Lower lobe of right lung (tissue), 2 donors: ENCODE results near the gene TUBGCP3. TPM values are rescaled to one million over a fixed set of nuclear protein-coding genes. Genes with fewer than 3 reads are reported as not detected.

Experiments used
- ATAC-seq, 2 donors: fragments of 200-7000 bp; cut with Tn5 transposase; one replicate each; pipeline ENCODE4 v1.9.1; 2020 to 2022; ENCODE audit warnings: mild to moderate bottlenecking in 2 of 2, moderate library complexity in 2 of 2
- DNase-seq: peaks from one replicate; pipeline ENCODE4 v3.0.0-alpha.2; 2020
- H3K27ac ChIP-seq: fragments of 200-600 bp; one replicate; pipeline ENCODE4 v1.8.0; 2022
- H3K27me3 ChIP-seq: fragments of 200-600 bp; one replicate; pipeline ENCODE4 v1.8.0; 2022; ENCODE audit warnings: low read depth
- H3K36me3 ChIP-seq: fragments of 200-600 bp; one replicate; pipeline ENCODE4 v1.8.0; 2022; ENCODE audit warnings: mild to moderate bottlenecking
- H3K4me1 ChIP-seq: fragments of 200-600 bp; one replicate; pipeline ENCODE4 v1.8.0; 2022
- H3K4me3 ChIP-seq: fragments of 200-600 bp; one replicate; pipeline ENCODE4 v1.8.0; 2022; ENCODE audit warnings: mild to moderate bottlenecking
- H3K9me3 ChIP-seq: fragments of 200-600 bp; one replicate; pipeline ENCODE4 v1.8.0; 2022
- intact Hi-C: fragments of 100-400 bp; cut with DNase I; formaldehyde crosslinking; loops from one replicate; pipeline ENCODE4 v1.11.0; 2022
- total RNA-seq: library from RNA; stranded (reverse); fragmentation: NEBNext Ultra II Directional; extraction: Animal tissue kit (Norgen Biotek cat#: 25700); gene quantifications from one replicate; pipeline ENCODE4 v1.2.1, GENCODE V29; 2021
- TF ChIP-seq, protein P1 (sequence below): fragments of 200-600 bp; IDR thresholded peaks from one replicate; pipeline ENCODE4 v1.8.0; 2022; ENCODE audit warnings: antibody characterized with exemption, mild to moderate bottlenecking
- donor health status: DM: no; HTN: yes; CAD: no; lungs with severe emphysema.

The TUBGCP3 gene
- total RNA-seq, 1 donor from 2014 or later = 34.5 TPM

DNA sequence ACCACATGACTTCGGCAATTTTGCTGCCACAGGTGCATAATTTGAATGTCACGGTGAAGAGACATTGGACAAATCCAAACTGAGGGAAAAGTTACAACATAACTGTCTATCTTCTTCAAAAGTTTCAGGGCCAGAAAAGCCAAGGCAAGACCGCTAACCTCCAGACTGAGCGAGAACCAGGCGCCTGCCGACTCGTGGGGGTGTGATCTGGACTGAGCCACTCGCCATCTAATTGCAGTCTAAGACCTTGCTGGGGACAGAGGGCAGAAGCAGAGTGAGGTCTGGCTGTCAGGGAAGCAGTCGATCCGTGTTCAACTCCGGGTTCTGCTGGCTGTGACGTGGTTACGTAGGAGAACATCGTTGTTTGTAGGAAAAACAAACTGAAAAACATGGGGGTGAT is 123.2 kb downstream of the TUBGCP3 start:
- Histone ChIP-seq H3K4me3 (no peak overlapping the region), H3K4me1 (no peaks in the 10 kb centered on the region), H3K27ac (no peak overlapping the region), H3K27me3 (no peaks in the 10 kb centered on the region), H3K9me3 (no peaks in the 10 kb centered on the region), H3K36me3 (no peaks in the 10 kb centered on the region)
- ATAC-seq (no peak), DNase-seq (no peak)
- intact Hi-C loops = no loop called here
- TF ChIP-seq, protein P1, sequence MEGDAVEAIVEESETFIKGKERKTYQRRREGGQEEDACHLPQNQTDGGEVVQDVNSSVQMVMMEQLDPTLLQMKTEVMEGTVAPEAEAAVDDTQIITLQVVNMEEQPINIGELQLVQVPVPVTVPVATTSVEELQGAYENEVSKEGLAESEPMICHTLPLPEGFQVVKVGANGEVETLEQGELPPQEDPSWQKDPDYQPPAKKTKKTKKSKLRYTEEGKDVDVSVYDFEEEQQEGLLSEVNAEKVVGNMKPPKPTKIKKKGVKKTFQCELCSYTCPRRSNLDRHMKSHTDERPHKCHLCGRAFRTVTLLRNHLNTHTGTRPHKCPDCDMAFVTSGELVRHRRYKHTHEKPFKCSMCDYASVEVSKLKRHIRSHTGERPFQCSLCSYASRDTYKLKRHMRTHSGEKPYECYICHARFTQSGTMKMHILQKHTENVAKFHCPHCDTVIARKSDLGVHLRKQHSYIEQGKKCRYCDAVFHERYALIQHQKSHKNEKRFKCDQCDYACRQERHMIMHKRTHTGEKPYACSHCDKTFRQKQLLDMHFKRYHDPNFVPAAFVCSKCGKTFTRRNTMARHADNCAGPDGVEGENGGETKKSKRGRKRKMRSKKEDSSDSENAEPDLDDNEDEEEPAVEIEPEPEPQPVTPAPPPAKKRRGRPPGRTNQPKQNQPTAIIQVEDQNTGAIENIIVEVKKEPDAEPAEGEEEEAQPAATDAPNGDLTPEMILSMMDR = no peak

DNA sequence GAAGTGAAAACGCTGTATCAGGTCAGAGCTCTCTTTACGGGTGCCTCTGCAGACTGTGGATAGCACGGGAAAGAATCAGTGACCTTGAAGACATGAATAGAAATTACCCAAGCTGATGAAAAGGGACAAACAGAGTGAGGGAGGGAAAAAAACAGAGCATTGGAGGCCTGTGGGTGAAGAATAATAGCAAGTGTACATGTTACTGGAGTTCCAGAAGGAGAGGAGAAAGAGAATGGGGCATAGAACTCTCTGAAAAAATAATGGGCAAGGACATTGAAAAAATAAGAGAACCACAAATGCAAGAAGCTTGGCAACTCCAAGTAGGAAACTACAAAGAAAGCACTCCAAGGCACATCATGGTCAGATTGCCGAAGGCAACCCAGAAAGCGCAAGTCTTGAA is 125.5 kb downstream of the TUBGCP3 start:
- no peak for DNase-seq
- Histone ChIP-seq H3K27me3 (no peaks in the 10 kb centered on the region), H3K36me3 (no peaks in the 10 kb centered on the region), H3K27ac (no peak overlapping the region), H3K4me3 (no peak overlapping the region), H3K4me1 (no peaks in the 10 kb centered on the region), H3K9me3 (no peaks in the 10 kb centered on the region)
- TF ChIP-seq, protein P1 = no peak
- no peak for ATAC-seq
- intact Hi-C loops = no loop called here

GRCh38 chr13:112457485-112457884 is 130.5 kb downstream of the TUBGCP3 start:
- Histone ChIP-seq H3K4me3 (no peak overlapping the region), H3K36me3 (no peaks in the 10 kb centered on the region), H3K27ac (no peak overlapping the region), H3K27me3 (peaks cover 10% of the 10 kb centered on the region), H3K9me3 (no peaks in the 10 kb centered on the region), H3K4me1 (no peaks in the 10 kb centered on the region)
- ATAC-seq = no peak
- TF ChIP-seq, protein P1 = no peak
- intact Hi-C loops = no loop called here
- no peak for DNase-seq

GRCh38 chr13:112457081-112457480 is 130.9 kb downstream of the TUBGCP3 start:
- intact Hi-C loops = no loop called here
- Histone ChIP-seq H3K4me1 (no peaks in the 10 kb centered on the region), H3K27ac (no peak overlapping the region), H3K27me3 (peaks cover 10% of the 10 kb centered on the region), H3K36me3 (no peaks in the 10 kb centered on the region), H3K4me3 (no peak overlapping the region), H3K9me3 (no peaks in the 10 kb centered on the region)
- no peak for DNase-seq
- no peak for ATAC-seq
- TF ChIP-seq, protein P1 = no peak

DNA sequence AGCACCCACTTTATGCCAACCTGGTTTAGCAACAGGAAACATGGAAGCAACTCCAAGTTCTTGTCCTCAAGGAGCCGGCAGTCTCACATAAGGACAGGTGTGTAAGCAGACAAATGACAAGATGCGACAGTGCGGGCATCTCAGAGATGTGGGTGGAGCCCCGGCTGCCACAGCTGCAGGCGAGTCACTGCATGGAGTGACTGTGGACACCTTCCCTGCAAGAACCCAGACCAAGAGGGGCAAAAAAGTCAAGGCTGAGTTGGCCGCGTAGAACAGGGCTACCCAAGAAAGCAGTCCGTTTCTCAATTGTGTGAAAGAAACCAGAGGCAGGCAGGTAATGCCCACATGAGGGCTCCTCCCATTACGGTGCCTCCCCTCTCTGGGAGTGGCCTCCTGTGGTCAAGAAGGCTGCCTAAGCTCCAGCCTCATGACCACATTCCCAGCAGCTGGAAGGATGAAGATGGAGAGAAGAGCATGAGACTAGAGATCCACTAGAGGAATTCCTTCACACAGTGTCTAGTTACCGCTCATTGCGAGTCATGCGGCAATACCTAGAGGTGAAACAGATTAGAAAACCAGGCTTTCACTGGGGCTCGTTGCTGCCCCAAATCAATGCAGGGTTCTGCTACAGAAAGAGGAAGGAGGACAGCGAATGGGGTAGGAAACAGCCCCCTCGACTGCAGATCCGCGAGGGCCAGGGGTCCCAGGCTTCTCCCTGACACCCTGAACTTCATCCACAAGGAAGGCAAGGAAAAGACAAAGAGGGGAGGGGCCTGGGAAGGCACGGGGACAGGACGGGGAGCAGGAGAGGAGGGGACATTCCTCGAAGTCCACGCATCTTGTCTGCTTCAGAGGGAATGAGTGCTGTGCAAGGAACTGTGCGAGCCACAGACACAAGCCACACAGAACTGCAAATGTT is 131.6 kb downstream of the TUBGCP3 start:
- H3K27me3 ChIP-seq = peaks cover 15% of the 10 kb centered on the region
- H3K27ac ChIP-seq = no peak overlapping the region
- TF ChIP-seq, protein P1 = no peak
- no peaks in the 10 kb centered on the region for H3K4me1 ChIP-seq
- H3K9me3 ChIP-seq = no peaks in the 10 kb centered on the region
- no peaks in the 10 kb centered on the region for H3K36me3 ChIP-seq
- no peak overlapping the region for H3K4me3 ChIP-seq
- intact Hi-C loops = no loop called here
- DNase-seq = no peak
- no peak for ATAC-seq
